ENCODE measurements around the gene CD4.

The CD4 gene

GRCh38 chr12:6819106-6820030, 30.0 kb downstream of the CD4 start:
- in situ Hi-C loops (cut with MboI; ENCODE audit: low pct_unique_long_range_greater_than_20kb, low sequenced_read_pairs, unreplicated experiment), result no loop called here
- DNase-seq (ENCODE audit: low spot score), result no peak
- TF ChIP-seq CTCF (IDR thresholded peaks at IDR 0.05; ENCODE audit: extremely low read depth, insufficient read depth, missing control alignments), result no peak

DNA sequence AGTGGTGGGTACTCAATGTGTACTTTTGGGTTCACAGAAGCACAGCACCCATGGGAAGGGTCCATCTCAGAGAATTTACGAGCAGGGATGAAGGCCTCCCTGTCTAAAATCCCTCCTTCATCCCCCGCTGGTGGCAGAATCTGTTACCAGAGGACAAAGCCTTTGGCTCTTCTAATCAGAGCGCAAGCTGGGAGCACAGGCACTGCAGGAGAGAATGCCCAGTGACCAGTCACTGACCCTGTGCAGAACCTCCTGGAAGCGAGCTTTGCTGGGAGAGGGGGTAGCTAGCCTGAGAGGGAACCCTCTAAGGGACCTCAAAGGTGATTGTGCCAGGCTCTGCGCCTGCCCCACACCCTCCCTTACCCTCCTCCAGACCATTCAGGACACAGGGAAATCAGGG, 30.8 kb downstream of the CD4 start:
- in situ Hi-C loops (cut with MboI; ENCODE audit: low pct_unique_long_range_greater_than_20kb, low sequenced_read_pairs, unreplicated experiment), result no loop called here
- no peak for TF ChIP-seq CTCF (IDR thresholded peaks at IDR 0.05; ENCODE audit: extremely low read depth, insufficient read depth, missing control alignments)
- DNase-seq (ENCODE audit: low spot score), result no peak

- no peak for DNase-seq (ENCODE audit: low spot score)
- in situ Hi-C loops (cut with MboI; ENCODE audit: low pct_unique_long_range_greater_than_20kb, low sequenced_read_pairs, unreplicated experiment), result no loop called here
- no peak for TF ChIP-seq CTCF (IDR thresholded peaks at IDR 0.05; ENCODE audit: extremely low read depth, insufficient read depth, missing control alignments)
Observed at GRCh38 chr12:6821591-6822425, 32.5 kb downstream of the CD4 start, which contains the start of gene GPR162. GPR162 (plus strand) TSS chr12:6821821; CDS start chr12:6823899, 2,078 bp downstream.

GRCh38 chr12:6822426-6823135, 33.3 kb downstream of the CD4 start:
- no peak for TF ChIP-seq CTCF (IDR thresholded peaks at IDR 0.05; ENCODE audit: extremely low read depth, insufficient read depth, missing control alignments)
- no peak for DNase-seq (ENCODE audit: low spot score)
- in situ Hi-C loops (cut with MboI; ENCODE audit: low pct_unique_long_range_greater_than_20kb, low sequenced_read_pairs, unreplicated experiment), result no loop called here

DNA sequence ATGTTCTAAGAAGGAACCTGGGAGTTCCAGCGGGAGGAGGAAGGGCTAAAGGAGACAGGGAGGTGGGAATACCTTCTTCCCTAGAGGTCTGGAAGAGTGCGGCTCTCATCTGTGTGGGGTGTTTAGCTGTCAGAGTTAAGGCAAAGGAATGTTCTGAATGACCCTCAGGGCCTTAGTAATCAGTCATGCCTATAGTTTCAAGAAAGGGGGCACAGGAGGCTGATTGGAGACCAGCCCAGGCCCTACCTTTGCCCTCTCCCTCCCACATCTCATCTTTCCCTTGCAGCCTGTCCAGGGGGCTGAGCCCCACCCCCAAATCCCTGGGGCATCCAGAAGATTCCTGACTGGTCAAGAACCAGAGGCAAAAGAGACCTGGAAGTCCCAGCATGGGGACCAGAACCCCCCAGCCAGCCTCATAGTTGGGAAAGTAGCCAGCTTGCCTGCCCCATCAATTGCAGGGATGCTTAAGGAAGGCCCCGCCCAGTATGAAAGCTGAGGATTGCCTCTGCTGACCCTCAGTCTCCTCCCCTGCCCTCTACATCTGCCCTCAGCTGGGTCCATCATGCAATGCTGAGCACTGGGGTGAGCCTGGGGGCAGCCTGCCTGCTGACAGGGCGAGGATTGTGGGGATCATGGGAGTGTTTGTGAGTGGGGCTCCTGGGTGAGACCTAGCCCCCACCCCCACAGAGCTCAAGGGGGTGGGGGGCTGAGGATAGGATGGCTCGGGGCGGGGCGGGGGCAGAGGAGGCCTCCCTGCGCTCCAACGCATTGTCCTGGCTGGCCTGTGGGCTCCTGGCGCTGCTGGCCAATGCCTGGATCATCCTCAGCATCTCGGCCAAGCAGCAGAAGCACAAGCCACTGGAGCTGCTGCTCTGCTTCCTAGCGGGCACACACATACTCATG, 34.1 kb downstream of the CD4 start:
- in situ Hi-C loops (cut with MboI; ENCODE audit: low pct_unique_long_range_greater_than_20kb, low sequenced_read_pairs, unreplicated experiment), result no loop called here
- no peak for DNase-seq (ENCODE audit: low spot score)
- no peak for TF ChIP-seq CTCF (IDR thresholded peaks at IDR 0.05; ENCODE audit: extremely low read depth, insufficient read depth, missing control alignments)
